GM18508 (cell line): ENCODE results near the gene CYB5R4.
"Not testable (repeated sequence)": the region's sequence is repeated elsewhere in the genome, so short reads cannot be mapped to it uniquely, and the experiment has no call there.

Experiments
- ATAC-seq: cut with Tn5 transposase; IDR thresholded peaks from one replicate; pipeline ENCODE4 v1.9.1; 2021; ENCODE audit warnings: moderate number of reproducible peaks; ENCODE audit not compliant: insufficient read depth, unreplicated experiment

The CYB5R4 gene

GRCh38 chr6:83904395-83904794, 44.9 kb downstream of the CYB5R4 start:
- no peak for ATAC-seq

DNA sequence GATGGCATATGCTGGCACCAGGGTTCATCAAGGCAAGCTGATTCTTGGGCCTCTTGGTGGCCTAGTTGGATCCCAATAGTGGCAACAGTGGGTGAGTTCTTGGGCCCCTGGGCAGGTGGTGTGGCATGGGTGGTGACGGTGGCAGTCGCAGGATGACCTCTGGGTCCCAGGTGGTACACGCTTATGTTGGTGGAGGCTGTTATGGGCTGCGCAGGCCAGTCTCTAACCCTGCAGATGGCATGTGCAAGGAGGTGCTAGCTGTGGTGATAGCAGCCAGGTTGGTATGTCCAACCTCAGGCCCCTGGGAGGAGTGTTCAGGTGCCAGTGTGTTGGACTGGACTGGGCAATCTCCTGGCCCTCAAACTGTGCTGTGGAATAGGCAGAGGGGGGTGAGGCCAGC, 46.2 kb downstream of the CYB5R4 start:
- ATAC-seq = no peak

GRCh38 chr6:83907623-83908390, 48.3 kb downstream of the CYB5R4 start:
- ATAC-seq = not testable (repeated sequence)

- ATAC-seq = no peak
Observed at GRCh38 chr6:83908813-83909212, 49.3 kb downstream of the CYB5R4 start.

DNA sequence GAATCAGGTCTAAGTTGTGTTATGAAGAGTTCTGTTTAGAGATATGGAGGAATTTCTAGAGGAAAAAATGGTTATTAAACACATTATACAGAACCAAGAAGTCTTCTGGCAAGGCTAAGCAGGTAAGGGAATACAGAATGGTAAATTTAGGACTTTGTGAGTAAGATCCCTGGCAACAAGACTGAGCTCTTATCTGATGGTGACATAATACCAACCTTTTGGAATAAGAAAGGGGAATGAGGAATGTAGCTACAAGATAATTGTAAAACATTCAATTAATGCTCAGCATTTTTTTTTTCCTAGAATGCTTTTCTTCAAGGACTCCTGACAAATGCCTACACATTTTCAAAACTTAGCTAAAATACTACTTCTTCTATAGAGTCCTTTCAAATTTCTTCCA, 51.8 kb downstream of the CYB5R4 start:
- ATAC-seq = no peak

DNA sequence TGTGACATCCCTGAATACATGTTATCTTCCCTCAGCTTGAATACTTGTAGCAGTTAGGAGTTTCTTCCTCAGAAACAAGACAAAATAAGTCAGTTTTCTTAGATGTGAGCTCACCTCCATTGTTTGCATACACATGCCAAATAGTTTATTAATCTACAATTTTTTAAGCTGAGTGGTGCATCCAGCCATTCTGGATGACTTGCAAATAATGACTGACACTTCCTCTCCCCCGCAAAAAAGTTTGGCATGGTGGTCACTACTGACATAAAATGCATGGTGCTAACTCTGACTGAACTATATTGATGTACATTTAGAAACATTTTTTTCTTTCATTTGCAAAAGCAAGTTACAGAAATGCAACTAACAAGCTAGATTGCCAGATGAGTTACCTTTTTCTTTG, 55.5 kb downstream of the CYB5R4 start:
- no peak for ATAC-seq

GRCh38 chr6:83917001-83917400, 57.5 kb downstream of the CYB5R4 start:
- no peak for ATAC-seq

DNA sequence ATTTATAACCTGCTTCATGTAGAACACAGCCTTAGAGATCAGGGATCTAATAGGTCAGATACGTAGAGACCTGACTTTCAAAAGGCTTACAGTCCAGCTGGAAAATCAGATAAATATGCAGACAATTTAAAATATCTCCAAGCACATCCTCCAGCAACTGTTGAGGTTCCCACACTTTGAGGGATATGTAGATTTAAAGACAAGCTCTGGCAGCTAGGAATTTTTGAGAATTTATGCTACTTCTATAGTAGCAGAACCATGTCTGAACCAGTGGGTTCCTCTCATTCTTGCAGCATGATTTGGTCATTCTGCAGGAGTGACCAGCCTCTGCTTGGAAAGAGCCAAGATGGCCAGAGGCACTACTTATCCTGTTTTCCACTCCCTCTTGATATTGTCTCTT, 60.5 kb downstream of the CYB5R4 start:
- ATAC-seq = no peak

DNA sequence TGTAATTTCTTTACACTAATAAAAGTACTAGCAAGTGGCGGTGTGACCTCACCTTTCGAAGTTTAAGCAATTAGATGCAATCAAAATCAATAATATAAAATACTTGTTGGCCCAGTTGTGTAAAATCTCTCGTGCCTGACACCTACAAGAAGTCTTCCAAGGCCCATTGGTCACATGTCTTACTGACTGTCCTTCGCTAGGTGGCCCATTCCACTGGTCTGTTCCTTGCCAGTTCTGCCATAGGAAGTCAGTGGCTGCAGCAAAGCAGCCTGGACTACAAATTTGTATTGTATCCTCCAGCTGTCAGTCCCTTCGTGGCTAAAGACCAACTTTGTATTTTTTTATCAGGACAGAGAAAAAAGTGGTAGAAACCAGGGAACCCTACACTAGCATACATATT, 61.8 kb downstream of the CYB5R4 start:
- ATAC-seq = no peak

DNA sequence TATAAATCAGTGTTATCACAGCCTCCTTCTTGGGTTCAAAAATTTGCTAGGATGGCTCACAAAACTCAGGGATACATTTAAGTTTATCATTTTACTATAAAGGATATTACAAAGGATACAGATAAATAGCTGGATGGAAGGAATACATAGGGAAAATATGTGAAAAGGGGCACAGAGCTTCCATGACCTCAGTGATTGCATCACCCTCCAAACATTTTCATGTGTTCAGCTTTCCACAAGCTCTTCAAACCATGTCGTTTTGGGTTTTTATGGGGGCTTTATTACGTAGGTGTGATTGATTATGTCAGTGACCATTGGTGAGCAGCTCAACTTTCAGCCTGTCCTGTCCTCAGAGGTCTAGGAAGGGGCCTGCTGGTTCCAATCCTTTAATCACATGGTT, 68.0 kb downstream of the CYB5R4 start:
- no peak for ATAC-seq

- no peak for ATAC-seq
Observed at GRCh38 chr6:83928286-83928685, 68.8 kb downstream of the CYB5R4 start.

- ATAC-seq = not testable (repeated sequence)
Observed at GRCh38 chr6:83946201-83946833, 86.8 kb downstream of the CYB5R4 start.

GRCh38 chr6:83947983-83948382, 88.5 kb downstream of the CYB5R4 start:
- not testable (repeated sequence) for ATAC-seq

- no peak for ATAC-seq
Observed at GRCh38 chr6:83948851-83949250, 89.4 kb downstream of the CYB5R4 start.

- not testable (repeated sequence) for ATAC-seq
Observed at GRCh38 chr6:83951423-83951822, 91.9 kb downstream of the CYB5R4 start.

GRCh38 chr6:83952830-83953229, 93.3 kb downstream of the CYB5R4 start:
- ATAC-seq = no peak

DNA sequence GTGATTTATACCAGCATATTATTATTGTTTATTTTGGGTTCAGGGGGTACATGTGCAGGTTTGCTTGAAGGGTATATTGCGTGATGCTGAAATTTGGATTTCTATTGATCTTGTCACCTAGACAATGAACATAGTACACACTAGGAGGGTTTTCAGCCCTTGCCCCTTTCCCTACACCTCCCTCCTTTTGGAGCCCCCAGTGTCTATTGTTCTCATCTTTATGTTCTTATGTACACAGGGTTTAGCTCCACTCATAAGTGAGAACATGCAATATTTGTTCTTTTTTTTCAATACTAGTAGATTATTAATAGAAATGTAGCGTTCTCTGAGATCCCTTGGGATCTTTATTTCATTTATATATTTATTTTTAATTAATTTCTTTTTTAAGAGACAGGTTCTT, 94.9 kb downstream of the CYB5R4 start:
- no peak for ATAC-seq

DNA sequence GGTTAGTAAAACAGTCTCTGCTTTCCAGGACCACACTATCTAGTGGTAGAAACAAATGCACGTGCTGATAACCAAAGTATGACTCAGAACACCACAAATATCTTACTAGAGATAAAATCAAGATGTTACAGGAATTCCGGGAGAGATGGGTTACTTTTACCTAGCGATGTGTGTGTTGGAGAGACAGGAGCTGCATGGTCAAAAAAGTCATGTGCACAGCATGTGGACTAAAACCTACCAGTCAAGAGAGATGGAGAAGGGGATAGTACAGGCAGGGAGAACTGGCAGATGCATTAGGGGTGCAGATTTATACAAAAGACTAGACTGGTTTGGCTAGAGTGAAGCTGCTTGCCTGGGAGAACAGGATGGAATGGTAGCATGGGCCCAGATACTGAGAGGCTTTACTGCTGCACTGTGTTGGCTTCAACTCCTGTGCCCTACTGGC, 98.8 kb downstream of the CYB5R4 start:
- ATAC-seq = no peak

DNA sequence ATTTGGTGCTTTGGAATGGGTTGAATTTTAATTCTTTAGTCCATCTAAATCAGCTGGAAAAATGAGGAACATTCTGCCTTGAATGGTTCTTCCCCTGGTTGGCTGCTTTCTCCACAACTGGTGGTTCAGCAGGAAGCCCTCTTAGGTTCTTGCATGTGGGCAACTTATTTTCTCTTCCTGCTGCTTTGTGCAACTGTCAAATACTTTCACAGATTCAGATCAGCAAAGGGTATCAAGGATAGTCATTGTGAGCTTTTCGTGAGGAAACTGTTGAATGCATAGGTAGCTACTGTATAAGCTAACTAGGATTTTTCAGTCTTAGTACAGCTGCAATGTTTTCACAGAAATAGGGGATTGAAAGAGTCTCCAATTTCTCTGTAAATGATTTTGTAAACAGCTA, 101.2 kb downstream of the CYB5R4 start:
- no peak for ATAC-seq

GRCh38 chr6:83962582-83962981, 103.1 kb downstream of the CYB5R4 start:
- ATAC-seq = peak; percentile 78

GRCh38 chr6:83966539-83966938, 107.0 kb downstream of the CYB5R4 start:
- ATAC-seq = no peak

- no peak for ATAC-seq
Observed at GRCh38 chr6:83970582-83970981, 111.1 kb downstream of the CYB5R4 start.
